HG03342 (cell line): ENCODE measurements around the gene ASCC1.

Source experiments
- ATAC-seq: cut with Tn5 transposase; IDR thresholded peaks from one replicate; pipeline ENCODE4 v1.9.1; 2021; ENCODE audit warnings: mild to moderate bottlenecking, moderate library complexity; ENCODE audit not compliant: unreplicated experiment

Gene ASCC1

DNA sequence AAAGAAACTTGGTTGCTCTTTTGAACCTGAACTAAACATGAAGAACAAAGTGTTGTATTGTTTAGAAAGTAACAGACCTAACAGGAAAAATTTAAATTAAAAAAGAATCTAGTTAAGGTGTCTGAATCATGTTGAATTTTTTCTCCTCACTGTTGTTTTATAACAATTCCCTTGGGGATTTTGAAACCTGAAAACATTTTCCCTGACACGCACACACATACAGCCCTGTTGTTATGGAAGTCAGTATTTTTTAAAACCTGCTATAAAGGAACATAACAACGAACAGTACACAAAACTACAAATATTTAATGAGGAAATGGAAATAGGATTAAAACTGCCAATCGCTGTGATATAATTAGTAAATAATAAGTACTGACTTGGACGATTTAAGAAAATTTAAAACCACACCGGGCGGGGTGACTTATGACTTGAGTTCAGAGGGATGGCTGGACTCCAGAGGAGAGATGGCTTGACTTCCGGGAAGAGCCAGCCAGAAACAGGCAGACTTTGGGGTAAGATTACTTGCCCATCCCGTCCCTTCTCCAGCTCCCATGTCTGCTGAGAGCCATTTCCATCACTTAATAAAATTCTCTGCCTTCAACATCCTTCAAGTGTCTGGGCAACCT is 111.5 kb downstream of the ASCC1 start:
- no peak for ATAC-seq

- ATAC-seq, result no peak
Measured at GRCh38 chr10:72099600-72099921, 116.5 kb downstream of the ASCC1 start.

DNA sequence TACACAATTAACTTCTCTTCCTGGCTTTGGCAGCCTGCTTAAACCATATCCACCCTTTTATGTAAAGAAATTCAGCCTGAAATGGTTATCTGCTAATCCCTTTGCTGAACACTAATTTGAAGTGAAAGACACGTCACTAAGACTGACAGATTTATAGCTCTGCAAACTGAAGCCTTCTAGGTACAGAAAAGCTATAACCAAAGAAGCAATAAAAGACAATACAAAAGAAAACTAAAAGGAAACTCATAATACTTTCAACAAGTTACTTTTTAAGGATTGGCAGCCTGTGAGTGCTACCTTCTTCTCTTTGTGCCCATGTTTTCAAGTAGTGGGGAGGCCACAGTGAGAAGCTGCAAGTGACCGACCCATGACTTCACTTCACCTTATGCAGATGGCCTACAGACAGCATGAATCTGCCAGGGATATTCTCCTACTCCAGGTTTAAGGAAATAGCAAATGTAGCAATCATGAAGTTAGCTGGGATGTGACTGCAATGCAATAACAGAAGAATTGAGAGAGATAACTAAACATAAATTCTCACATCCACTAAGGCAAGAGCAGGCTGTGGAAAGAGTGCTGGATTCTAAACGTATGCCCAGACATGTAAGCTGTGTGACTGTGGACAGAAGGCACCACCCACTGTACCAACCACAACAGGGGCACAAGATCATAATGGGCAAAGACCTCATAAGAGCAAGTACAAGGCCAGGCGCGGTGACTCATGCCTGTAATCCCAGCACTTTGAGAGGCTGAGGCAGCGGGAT is 117.1 kb downstream of the ASCC1 start:
- no peak for ATAC-seq

DNA sequence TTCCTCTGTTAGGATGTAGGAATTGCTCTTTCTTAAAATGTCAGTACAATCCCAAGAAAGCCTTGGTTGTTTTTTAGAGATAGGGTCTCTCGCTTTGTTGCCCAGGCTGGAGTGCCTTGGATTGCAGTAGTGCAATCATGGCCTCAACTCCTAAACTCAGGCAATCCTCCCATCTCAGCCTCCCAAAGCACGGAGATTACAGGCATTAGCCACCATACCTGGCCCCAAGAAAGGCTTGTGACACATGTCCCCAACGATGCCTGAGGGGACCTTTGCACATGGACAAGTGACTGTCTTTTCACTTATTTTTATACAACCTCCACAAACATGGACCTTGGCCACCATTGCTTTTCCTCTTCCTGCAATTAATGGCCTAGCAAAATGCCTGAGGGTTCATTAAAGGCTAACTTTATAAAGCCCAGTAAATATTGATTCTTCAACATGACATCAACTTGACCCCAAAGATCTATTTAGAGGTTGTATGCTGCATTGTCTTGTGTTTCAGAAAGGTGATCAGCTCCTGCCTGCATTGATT is 117.7 kb downstream of the ASCC1 start:
- ATAC-seq, result no peak

GRCh38 chr10:72097448-72098300 is 118.4 kb downstream of the ASCC1 start:
- ATAC-seq, result no peak

GRCh38 chr10:72096115-72097000 is 119.7 kb downstream of the ASCC1 start:
- no peak for ATAC-seq

DNA sequence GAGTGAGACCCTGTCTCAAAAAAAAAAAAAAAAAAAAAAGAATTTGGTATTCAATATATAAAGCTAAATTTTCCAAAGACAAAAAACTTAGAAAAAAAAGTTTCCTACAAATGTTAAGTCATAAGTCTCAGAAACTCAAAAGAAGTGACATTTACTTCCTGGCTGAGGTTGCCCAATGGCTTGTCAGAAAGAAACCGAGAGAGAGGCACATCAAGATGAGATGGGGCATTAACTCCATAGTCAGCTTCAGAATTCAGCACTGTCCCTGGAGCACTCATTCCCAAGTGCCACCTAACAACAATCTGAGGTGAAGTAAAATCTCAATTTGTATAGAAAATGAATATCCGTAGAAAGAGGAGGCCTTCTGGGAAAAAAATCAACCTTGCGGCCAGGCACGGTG is 120.9 kb downstream of the ASCC1 start:
- no peak for ATAC-seq

GRCh38 chr10:72094574-72094973 is 121.5 kb downstream of the ASCC1 start:
- ATAC-seq, result no peak

DNA sequence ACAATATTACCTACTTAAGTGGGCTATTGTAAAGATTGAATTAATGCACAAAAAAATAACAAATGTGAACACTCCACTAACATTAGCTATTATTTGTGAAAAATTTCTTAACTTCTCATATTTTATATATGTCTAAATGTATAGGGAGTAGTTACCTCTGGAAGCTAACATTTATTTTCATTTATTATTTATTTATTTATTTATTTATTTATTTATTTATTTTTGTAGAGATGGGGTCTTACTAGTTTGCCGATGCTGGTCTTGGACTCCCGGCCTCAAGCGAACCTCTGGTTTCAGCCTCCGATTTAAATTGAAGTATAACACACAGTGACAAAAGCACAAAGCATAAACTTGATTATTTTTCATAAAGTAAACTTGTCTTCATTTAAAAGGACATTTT is 122.6 kb downstream of the ASCC1 start:
- ATAC-seq, result no peak

DNA sequence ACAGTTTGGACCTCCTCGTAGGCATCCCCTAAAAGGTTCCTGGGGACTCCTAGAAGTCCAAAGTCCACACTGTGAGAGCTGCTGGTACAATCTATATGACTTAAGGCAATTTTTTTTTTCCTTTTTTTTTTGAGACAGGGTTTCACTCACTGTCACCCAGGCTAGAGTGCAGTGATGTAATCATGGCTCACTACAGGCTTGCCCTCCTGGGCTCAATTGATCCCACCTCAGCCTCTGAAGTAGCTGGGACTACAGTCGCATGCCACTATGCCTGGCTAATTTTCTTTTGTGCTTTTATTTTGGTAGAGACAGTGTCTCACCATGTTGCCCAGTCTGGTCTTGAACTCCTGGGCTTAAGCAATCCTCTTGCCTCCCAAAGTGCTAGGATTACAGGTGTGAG is 123.1 kb downstream of the ASCC1 start:
- ATAC-seq, result no peak

- no peak for ATAC-seq
Measured at GRCh38 chr10:72092171-72092924, 123.7 kb downstream of the ASCC1 start.

DNA sequence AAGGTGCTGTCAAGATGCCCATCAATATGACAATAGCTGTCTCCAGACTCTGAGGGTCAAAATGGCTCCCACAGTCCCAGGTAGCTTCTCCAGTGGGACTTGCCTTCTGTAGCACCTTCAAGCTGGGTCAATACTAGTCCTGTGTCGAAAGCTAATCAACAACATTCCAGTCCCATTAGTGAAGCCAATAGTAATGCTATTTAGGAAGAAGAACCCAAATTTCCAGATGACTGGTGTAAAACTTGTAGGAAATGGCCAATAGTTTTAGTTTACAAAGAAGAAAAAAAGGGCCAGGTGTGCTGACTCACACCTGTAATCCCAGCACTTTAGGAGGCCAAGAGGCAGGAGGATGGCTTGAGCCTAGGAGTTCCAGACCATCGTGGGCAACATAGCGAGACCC is 125.8 kb downstream of the ASCC1 start:
- ATAC-seq, result no peak

GRCh38 chr10:72089618-72090017 is 126.5 kb downstream of the ASCC1 start:
- no peak for ATAC-seq

DNA sequence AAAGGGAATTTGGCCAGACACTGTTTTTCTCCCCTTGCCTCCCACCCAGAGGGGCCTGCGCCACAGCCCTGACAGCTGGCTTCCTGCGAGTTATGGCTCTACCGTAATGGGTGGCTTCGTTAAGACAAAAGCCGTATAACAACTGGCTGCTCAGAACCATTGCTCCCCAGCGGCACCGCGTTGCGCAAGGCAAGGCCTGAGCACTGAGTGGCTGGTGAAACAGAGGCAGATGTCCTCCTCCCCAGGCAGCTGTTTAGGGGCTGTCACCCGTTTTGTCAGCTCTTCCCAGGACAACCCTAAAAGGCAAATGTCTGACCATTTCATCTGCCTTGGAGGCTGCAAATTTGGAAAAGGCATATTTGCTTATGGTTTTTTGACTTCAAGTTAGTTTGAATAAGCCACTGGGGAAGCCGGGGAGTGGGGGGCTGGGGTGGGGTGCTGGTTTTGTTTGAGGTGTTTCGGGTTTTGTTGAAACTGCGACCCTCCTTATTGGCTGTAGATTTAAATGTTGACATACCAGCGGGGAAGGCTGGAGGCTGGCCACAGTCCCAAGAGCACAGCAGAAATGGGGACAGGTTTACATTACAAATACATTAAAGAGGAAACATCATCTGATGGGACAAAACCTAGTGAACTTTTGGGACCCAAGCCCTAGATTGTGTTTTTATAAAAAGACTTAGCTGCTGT is 127.0 kb downstream of the ASCC1 start:
- ATAC-seq, result no peak

- ATAC-seq, result no peak
Measured at GRCh38 chr10:72087969-72088888, 127.8 kb downstream of the ASCC1 start, which contains the start of gene SPOCK2. Gene SPOCK2, minus strand, starts transcription at chr10:72088551. Its CDS starts 223 bp downstream, at chr10:72088328.

GRCh38 chr10:72087392-72087968 is 128.6 kb downstream of the ASCC1 start:
- no peak for ATAC-seq

DNA sequence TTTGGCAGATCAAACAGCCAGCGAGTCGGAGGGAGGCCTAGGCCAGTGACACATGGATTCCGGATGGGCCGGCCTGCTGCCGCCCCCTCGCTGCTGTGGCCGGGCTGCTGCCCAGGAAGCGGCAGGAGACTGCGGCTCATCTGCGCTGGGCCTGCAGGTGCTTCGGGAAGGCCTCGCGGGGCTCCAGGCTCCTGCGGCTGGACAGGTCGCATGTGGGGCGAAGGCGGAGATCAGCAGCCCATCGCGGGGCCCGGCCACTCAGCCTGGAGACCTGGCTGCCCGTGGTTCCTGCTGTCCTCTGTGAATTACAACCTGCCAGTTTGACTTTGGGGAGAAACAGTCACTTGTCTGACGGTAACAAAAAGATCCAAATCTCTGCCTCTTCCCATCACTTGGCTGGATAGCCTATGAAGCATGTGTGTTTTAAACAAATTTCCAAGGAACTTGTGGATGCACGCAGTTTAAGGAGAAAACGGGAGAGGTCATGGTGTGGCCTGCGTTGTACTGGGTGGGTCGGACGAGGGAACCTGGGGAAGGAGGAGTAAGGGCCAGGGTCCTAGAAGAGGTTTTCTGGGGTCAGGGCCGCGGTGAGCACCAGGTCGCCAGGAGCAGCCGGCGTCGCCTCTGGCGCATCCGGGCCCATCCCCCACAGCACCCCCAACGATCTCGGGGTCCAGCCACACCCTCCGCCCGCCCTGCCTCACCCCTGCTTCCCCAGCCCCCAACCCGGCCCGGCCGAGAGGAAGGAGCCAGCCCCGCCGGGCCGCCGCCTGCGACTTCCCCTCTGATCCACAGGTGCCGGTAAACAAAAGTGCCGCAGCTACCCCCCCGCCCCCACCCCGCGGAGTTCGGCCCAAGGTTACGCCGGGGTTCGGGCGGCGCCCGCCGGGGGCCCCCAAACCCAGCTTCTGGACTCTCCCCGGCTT is 129.3 kb downstream of the ASCC1 start:
- ATAC-seq, result no peak
